Ishikawa (cell line): Measurements from ENCODE around the gene VBP1.

Experiments used
- CEBPB ChIP-seq: IDR thresholded peaks from 2 replicates; pipeline ENCODE4 v1.6.1; 2012
- CREB1 ChIP-seq: IDR thresholded peaks from 2 replicates; pipeline ENCODE4 v1.6.1; 2012; ENCODE audit warnings: low read depth
- EP300 ChIP-seq: IDR thresholded peaks from 2 replicates; pipeline ENCODE4 v1.6.1; 2012; ENCODE audit warnings: borderline replicate concordance
- FOXM1 ChIP-seq: IDR thresholded peaks from 2 replicates; pipeline ENCODE4 v1.6.1; 2012; ENCODE audit warnings: low read depth, borderline replicate concordance
- NFIC ChIP-seq: IDR thresholded peaks from 2 replicates; pipeline ENCODE4 v1.6.1; 2012
- RAD21 ChIP-seq: IDR thresholded peaks from 2 replicates; pipeline ENCODE4 v1.6.1; 2012; ENCODE audit warnings: low read depth
- TAF1 ChIP-seq: IDR thresholded peaks from 2 replicates; pipeline ENCODE4 v1.6.1; 2012; ENCODE audit warnings: low read depth, mild to moderate bottlenecking
- TCF12 ChIP-seq: IDR thresholded peaks from 2 replicates; pipeline ENCODE4 v1.6.1; 2012; ENCODE audit warnings: low read depth
- YY1 ChIP-seq: IDR thresholded peaks from 2 replicates; pipeline ENCODE4 v1.6.1; 2012; ENCODE audit warnings: low read depth
- TF ChIP-seq, protein P1 (sequence below): IDR thresholded peaks from 2 replicates; pipeline ENCODE4 v1.6.1; 2012; ENCODE audit warnings: low read depth, mild to moderate bottlenecking
- TF ChIP-seq, protein P2 (sequence below): IDR thresholded peaks from 2 replicates; pipeline ENCODE4 v1.6.1; 2012
- TF ChIP-seq, protein P3 (sequence below): IDR thresholded peaks from 2 replicates; pipeline ENCODE4 v1.6.1; 2012

DNA sequence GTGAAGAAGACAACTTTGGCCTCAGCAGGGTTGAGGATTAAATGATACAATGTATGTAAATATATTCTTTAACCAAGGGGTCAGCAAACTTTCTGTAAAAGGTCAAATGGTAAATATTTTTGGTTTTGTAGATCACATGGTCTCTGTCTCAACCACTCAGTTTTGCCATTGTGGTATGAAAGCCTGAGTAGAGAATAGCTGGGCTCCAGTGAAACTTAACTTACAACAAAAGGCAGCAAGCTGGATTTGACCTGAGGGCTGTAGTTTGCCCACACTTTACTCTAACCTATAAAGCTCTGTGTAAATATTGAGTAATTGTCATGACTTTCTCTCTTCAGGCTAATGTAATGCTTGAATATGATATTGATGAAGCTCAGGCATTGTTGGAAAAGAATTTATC lies 19.6 kb downstream of the VBP1 start:
- no peak for TF ChIP-seq CEBPB
- TF ChIP-seq EP300: no peak
- no peak for TF ChIP-seq NFIC
- no peak for TF ChIP-seq RAD21
- TF ChIP-seq YY1: no peak
- TF ChIP-seq, protein P1, sequence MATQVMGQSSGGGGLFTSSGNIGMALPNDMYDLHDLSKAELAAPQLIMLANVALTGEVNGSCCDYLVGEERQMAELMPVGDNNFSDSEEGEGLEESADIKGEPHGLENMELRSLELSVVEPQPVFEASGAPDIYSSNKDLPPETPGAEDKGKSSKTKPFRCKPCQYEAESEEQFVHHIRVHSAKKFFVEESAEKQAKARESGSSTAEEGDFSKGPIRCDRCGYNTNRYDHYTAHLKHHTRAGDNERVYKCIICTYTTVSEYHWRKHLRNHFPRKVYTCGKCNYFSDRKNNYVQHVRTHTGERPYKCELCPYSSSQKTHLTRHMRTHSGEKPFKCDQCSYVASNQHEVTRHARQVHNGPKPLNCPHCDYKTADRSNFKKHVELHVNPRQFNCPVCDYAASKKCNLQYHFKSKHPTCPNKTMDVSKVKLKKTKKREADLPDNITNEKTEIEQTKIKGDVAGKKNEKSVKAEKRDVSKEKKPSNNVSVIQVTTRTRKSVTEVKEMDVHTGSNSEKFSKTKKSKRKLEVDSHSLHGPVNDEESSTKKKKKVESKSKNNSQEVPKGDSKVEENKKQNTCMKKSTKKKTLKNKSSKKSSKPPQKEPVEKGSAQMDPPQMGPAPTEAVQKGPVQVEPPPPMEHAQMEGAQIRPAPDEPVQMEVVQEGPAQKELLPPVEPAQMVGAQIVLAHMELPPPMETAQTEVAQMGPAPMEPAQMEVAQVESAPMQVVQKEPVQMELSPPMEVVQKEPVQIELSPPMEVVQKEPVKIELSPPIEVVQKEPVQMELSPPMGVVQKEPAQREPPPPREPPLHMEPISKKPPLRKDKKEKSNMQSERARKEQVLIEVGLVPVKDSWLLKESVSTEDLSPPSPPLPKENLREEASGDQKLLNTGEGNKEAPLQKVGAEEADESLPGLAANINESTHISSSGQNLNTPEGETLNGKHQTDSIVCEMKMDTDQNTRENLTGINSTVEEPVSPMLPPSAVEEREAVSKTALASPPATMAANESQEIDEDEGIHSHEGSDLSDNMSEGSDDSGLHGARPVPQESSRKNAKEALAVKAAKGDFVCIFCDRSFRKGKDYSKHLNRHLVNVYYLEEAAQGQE: no peak
- TF ChIP-seq, protein P2, sequence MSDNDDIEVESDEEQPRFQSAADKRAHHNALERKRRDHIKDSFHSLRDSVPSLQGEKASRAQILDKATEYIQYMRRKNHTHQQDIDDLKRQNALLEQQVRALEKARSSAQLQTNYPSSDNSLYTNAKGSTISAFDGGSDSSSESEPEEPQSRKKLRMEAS: no peak
- no peak for TF ChIP-seq TCF12
- no peak for TF ChIP-seq CREB1
- TF ChIP-seq TAF1: no peak
- TF ChIP-seq FOXM1: no peak
- TF ChIP-seq, protein P3, sequence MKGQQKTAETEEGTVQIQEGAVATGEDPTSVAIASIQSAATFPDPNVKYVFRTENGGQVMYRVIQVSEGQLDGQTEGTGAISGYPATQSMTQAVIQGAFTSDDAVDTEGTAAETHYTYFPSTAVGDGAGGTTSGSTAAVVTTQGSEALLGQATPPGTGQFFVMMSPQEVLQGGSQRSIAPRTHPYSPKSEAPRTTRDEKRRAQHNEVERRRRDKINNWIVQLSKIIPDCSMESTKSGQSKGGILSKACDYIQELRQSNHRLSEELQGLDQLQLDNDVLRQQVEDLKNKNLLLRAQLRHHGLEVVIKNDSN: no peak
